Stimulated activated CD4-positive, alpha-beta T cell treated with anti-CD3 and anti-CD28 coated beads, Interleukin-15, amount 100 ng/mL, for 24 hours (primary cell): ENCODE data around the gene SLC52A1.
A peak's percentile ranks its signal among the peaks of the same experiment; 100 is the strongest.
"Not testable (repeated sequence)": the region's sequence is repeated elsewhere in the genome, so short reads cannot be mapped to it uniquely, and the experiment has no call there.

Experiments
- DNase-seq: peaks from one replicate; pipeline ENCODE4 v3.0.0-alpha.2; 2020

Gene SLC52A1

DNA sequence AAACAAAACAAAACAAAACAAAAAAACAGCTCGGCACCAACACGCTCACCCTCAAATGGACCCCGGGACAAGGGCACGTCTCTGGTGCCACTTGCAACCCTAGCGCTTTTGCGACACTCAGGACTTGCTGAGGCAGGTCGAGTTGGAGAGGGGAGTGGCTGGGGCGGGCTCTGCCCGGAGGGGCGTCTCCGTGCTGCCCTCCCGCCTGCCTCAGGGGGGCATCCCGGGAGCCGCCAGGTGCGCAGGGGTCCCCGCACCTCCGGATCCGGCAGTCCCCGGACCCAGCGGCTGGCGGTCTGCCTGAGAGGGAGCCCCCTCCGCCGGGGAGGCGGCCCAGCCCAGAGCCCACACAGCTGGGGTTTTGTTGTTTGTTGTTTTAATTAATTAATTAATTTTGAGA, at the start of gene SLC52A1:
Gene SLC52A1 (minus strand): TSS at position 112 of the 400 bp plus-strand sequence. CDS start 820 bp downstream, outside the sequence.
- no peak for DNase-seq

DNA sequence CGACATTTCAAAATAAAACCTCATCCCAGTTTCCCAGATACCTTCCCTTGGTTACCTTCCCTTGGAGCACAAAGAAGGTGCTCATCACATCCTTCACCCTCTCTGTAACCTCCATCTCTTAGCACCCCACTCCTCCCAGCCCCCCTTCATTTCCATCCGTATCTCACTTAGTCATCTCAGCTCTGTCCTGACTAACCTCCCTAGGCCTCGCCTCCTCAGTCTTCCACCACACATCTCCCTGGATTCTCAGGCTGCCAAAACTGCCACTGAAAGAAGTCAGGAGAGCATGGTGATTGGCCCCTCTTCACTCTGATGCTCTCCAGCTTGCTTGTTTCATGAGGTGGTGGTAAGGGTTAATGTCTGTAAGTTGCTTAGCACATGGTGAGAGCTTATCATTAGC, 45.4 kb upstream of the SLC52A1 start:
- no peak for DNase-seq

DNA sequence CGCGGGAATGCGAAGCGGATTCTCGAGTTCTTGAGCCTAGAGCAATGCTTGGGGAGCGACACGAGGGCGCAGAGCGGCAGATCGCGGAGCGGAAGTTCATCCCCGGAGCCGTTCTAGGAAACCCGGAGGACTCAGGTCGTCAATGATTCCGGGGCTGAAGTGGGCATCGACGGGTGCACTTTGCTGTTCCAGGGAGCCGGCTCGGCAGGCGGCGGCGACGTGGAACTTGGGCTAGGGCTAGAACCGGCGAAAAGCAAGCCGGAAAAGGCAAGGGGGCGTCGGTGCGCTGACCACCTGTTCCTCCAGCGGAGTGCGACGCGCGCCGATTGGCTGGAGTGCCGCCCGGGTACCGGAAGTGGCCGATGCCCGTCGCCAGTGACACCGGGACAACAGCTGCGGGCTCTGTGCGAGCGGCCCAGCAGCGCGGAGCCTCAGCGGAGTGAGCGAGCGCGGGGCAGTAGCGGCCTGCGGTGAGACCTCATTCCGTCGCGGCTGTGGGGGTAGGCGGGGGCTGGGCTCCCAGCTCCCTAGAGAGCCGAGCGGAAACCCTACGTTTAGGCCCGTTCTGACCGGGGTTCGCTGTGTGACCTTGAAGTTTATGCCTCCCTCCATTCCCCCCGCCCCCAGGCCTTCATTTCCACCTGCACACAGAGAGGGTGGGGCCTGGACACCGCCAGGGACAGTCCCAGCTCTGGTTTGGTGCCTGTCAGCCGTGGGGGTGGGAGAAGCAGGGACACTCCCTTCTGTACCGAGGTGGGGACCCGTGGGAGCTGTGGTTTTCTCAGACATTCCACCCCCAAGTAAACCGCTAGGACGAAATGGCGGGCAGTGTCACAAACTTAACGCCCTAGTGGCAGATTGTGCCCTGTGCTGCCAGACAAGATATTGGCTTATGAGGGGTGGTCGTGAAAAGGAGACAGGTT, 43.1 kb upstream of the SLC52A1 start, which contains the start of gene ZFP3:
Gene ZFP3 (plus strand): TSS at position 362 of the 923 bp plus-strand sequence. CDS start 13,038 bp downstream, outside the sequence.
- DNase-seq, result peak; percentile 88

DNA sequence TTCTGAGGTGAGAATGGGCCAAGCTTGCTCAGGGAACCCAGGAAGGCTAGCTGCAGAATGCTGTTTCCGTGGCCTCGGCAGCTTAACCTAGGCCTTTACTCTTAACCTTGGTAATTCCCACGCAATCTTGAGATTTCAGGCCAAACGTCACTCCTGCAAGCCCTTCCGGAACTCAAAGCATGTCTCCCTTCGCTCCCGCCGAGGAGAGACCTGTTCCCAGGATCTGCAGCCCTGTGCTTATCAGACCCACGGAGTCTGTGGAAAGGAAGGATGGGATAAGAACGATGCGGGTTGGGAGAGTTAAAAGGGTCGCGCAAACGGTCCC, 42.5 kb upstream of the SLC52A1 start:
- DNase-seq, result no peak

DNA sequence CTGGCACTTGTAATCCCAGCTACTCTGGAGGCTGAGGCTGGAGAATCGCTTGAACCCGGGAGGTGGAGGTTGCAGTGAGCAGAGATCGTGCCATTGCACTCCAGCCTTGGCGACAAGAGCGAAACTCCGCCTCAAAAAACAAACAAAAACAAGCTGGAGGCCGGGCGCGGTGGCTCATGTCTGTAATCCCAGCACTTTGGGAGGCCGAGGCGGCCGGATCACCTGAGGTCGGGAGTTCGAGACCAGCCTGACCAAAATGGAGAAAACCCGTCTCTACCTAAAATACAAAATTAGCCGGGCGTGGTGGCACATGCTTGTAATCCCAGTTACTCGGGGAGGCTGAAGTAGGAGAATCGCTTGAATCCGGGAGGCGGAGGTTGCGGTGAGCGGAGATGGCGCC, 42.0 kb upstream of the SLC52A1 start:
- not testable (repeated sequence) for DNase-seq

DNA sequence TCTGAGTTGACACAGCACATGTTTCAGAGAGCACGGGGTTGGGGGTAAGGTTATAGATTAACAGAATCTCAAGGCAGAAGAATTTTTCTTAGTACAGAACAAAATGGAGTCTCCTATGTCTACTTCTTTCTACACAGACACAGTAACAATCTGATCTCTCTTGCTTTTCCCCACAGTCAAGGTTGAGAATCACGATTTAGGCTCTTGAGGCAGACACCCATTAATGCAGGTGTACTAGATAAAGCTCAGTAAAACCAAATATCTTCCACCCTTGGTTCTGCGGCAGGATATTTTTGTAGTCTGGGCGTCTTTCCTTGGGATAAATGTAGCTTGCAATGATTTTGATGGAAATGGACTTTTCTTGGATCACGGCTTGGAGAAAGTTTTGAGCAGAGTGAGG, 40.2 kb upstream of the SLC52A1 start:
- not testable (repeated sequence) for DNase-seq

DNA sequence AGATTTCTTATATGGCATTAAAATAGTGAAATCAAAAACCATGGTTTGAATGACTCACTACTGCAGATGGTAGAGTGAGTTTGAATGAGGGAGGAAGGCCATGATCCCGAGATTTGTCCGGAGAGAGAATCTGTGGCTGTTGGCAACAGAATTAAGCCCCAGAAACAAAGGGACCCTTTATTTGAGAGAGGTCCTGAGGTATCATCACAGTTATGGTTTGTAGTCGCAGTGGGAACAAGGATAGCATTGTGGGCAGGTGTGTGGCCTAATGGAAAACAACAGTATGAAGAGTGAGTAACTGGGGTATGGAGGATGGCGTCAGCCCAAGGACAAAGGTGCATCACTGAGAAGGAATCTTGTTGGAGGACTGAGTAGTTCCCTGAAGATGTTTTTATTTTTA, 34.5 kb upstream of the SLC52A1 start:
- no peak for DNase-seq

DNA sequence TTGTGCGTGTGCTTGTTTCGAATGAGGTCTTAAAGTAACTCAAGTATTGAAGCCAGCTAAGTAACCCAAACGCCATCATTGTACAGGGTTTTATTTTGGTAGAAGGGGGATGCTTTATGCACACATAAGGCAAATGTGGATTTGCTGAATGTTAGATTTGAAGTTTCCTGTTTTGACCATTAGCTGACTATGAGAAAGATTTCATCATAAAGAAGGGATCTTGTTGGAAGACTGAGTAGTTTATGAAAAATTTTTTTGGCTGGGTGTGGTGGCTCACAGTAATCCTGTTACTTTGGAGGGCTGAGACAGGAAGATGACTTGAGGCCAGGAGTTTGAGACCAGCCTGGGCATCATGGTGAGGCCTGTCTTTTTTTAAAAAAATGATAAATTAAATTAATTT, 33.0 kb upstream of the SLC52A1 start:
- DNase-seq, result no peak

DNA sequence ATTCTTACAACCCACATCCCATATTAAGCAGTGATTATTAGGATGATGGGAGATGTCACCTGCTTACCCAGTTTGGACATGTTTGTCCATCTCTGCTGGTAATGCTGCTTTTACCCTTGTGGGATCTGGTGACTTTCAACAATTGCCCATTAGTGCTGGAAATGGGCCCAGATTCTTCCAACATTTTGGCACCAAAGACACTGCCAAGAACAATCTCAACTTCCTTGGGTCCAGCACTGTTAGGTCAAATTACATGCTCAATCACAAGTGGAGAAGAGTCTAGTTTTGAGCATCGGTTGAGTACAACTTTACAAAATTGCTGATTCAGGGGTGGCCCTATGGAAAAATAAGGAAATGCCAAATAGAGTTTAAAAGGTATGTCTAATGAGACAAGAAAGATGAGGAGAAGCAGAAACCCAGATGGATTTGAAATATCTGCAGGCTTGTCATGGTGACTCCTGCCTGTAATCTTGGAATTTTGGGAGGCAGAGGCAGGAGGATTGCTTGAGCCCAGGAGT, 30.1 kb upstream of the SLC52A1 start:
- no peak for DNase-seq

DNA sequence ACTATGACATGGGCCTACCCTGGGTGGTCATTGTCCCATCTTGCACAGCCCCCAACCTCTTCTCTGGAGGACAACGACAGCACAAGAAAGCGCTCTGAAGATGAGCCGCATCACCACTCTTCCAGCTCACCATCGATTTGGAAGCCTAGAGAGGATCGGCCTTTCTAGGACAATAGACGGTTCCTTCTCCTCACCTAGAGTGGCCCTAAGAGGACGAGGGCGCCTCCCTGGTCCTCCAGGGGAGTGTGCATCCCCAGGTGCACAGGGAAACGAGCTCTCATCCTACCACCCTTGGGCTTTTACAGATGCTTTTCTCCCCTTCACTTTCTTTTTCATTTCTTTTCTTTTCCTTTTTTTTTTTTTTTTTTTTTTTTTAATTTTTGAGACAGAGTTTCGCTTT, 20.3 kb upstream of the SLC52A1 start:
- DNase-seq, result no peak

DNA sequence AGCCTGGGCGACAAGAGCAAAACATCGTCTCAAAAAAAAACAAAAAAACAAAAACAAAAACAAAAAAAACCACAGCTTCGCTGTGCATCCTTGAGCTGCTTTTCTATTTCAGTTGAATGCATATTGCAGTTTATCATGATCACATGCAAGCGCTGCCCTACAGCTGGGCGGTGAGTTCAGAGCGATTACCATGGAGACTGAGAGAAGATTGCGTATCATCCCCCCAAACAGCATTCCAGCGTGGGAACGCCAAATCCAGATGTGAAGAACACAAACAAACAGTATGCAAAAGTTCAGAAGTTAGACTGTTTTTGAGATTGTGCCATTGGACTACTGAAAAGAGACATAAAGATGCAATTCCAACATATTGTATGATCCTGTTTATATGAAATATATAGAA, 15.1 kb upstream of the SLC52A1 start:
- DNase-seq, result no peak

DNA sequence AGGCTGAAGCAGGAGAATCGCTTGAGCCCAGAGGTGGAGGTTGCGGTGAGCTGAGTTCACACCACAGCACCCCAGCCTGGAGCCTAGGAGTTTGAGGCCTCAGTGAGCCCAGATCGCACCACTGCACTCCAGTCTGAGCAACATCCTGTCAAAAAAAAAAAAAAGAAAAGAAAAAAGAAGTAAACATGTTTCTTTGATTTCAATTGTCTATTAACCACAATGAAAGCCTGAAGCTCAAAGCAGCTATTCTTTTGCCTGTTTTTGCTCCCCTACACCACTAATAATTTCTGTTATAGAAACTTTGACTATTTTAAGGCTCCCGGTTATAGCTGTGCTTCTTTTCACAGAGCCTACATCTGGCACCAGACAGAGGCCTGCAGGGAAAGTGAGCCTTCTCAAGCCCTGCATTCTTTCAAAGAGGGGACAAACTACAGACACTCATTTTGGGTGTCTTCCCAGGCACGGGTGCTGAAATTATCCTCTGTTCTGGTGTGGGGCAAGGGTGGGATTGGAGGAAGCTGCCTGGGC, 14.2 kb upstream of the SLC52A1 start:
- peak; percentile 43 for DNase-seq

DNA sequence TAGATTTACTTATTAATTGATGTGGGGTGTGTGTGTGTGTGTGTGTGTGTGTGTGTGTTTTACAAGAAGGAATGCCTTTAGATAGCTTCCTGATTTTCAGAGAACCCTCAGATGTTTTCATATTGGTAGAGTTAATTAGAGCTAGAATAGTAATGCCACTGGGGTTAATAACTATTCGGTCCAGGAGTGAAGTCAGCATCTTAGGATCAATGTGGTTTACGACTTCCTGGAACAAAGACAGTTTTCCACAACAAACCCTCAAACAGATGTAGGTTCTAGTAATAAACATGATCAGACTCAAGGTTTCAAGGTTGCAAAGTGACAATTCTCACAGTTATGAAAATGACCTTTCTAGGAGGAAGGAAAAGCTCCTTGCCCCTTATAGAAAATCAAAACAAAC, 12.2 kb upstream of the SLC52A1 start:
- DNase-seq, result no peak

DNA sequence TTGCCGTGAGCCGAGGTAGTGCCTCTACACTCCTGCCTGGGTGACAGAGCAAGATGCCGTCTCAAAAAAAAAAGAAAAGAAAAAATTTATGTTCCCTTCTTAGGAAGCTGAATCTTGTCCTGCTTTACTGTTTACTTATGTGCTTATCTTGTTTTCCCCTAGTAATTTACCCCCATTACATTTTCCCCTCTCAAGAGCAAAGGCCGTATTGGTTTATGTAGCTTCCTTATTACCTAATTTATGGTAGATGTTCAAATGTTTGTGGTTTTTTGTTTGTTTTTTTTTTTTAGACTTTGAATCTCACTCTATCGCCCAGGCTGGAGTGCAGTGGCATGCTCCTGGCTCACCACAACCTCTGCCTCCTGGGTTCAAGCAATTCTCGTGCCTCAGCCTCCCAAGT, 10.3 kb upstream of the SLC52A1 start:
- DNase-seq, result no peak

DNA sequence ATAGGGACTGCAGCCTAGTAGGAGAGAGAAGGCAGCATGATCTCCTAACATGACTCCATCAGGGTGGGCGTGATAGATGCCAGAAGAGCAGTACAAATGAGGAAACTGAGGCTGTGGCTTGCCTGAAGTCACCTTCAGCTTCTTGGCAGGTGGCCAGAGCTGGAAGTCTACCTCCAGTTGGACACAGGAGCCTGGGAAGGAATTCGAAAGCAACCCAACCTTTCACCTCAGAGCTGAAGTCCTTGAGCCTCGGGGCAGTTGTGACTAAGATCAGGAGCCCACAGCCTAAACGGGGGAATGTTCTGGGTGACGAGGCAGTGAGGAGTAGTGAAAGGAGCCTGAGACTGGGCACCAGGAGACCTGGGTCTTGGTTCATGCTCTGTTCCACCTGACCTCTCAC, 9.4 kb upstream of the SLC52A1 start:
- DNase-seq, result no peak

DNA sequence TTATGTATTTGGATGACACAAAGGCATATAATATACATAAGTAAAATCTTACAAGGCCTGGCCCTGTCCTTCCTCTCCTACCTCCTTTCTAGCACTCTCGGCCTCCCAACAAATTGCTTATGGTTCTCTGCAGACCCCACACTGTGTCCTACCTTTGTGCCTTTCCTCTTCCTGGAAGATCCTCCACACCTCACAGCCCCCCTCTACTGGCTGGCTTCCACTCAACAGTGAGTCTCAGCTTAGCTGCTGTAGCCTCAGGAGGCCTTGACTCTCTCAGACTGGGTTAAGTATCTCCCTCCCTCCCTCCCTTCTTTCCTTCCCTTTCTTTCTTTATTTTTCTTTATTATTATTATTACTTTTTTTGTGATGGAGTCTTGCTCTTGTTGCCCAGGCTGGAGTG, 8.3 kb upstream of the SLC52A1 start:
- DNase-seq, result no peak

DNA sequence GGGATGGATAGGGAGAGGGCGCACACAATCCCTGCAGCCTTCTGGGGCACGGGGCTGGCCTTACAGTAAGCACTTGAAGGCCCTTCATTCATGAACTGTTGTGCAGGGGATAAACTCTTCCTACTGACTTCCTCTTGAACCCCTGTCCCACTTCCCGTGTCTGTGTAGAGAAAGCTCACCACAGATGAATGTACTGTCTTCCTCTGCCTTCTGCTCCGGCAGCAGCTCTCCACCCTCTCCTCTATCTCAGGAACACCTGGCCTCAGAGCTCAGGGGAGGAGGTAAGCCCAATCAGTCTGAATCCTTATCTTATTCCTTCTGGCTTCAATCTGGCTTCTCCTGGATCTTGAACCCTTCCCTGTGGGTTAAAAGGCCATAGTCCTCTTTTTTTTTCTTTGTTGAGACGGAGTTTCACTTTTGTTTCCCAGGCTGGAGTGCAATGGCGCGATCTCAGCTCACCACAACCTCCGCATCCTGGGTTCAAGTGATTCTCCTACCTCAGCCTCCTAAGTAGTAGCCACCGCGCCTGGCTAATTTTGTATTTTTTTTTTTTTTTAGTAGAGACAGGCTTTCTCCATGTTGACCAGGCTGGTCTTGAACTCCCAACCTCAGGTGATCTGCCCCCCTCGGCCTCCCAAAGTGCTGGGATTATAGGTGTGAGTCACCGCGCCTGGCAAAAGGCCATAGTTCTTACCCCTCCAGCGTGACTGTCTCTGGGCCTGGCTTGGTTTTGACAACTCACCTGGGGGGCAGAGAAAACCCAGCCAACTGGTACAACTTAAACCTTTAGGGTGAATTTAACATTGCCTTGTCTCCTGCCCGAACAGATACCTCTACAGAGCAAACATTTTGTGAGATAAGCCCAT, 7.2 kb upstream of the SLC52A1 start:
- peak; percentile 41 for DNase-seq

DNA sequence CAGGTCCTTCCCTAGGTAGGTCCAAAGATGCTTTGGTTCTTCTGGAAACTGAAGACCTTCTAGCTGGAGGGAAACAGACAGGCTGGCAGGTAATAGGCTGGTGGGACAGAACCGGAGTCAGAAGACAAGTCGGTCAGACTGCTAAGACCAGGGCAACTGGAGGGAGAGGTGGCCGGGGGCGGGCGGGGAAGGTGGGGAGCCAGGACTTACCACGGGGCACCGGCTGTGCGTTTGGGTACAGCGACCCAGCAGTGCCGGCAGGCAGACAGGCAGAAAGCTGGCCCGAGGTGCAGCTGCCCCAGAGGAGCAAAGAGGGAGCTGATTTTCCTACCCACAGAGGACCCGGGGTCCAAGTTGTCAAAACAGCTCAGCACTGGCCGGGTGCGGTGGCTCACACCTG, 575 bp downstream of the SLC52A1 start:
- DNase-seq, result no peak

DNA sequence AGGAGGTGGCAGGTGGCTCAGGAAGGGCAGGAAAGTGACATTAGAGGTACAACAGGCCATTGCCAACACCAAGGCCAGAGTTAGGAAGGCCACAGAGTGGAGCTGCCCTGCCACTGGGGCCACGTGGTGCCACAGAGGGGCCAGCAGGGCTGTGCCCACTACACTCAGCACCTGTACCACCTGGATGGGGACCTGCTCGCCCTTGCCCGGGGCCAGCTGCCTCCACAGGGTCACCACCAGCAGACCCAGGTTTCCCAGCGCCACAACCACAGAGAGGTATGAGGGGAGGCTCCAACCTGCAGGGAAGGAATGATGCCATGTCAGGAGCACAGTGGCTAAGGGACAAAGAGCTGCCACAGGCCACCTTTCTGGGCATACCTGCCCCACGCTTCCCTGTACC, 1.2 kb downstream of the SLC52A1 start:
- DNase-seq, result no peak

DNA sequence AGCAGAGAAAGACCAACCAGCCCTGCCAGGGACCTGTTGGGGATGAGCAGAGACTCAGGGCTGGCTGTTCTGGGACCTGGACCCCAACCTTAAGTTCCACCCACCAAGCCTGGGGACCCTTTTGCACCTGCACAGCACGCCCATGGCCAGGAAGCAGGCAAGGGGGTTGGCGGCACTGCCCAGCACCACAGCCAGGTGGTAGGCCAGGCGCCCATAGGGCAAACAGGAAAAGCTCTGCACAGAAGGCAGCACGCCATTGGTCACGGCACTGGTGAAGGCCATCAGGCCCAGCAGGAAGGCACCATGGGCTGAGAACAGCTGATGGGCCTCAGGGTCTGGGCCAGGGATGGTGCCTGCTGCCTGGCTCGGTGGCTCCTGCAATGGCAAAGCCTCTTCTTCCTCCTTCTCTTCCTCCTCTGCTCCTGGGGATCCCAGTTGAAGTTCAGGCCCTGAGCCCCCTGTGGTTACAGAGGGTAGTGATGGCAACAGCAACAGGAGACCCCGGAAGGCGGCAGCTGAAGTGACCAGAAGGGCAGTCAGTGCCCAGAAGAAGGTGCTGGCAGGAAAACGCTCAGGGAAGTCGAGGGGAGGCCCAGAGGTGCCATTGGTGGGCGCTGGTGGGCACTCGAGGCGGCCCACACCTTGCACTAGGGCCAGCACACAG, 1.7 kb downstream of the SLC52A1 start:
- DNase-seq, result no peak

DNA sequence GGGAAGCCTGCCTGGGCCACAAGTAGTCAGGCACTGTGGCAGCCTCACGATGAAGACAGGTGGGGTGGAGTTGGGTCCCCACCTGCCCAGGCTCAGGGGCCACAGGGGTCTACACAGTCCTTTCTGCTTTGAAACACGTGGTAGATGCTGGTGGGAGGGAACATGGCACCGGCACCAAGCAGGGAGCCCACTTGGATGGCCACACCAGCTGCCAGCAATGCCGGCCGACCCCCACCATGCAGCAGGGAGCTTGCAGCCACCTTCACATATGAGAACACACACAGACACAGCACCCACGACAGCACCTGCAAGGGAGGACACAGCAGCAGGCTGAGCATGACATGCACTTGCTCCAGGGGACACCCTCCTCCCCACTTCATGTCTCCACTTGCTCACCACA, 2.4 kb downstream of the SLC52A1 start:
- no peak for DNase-seq

DNA sequence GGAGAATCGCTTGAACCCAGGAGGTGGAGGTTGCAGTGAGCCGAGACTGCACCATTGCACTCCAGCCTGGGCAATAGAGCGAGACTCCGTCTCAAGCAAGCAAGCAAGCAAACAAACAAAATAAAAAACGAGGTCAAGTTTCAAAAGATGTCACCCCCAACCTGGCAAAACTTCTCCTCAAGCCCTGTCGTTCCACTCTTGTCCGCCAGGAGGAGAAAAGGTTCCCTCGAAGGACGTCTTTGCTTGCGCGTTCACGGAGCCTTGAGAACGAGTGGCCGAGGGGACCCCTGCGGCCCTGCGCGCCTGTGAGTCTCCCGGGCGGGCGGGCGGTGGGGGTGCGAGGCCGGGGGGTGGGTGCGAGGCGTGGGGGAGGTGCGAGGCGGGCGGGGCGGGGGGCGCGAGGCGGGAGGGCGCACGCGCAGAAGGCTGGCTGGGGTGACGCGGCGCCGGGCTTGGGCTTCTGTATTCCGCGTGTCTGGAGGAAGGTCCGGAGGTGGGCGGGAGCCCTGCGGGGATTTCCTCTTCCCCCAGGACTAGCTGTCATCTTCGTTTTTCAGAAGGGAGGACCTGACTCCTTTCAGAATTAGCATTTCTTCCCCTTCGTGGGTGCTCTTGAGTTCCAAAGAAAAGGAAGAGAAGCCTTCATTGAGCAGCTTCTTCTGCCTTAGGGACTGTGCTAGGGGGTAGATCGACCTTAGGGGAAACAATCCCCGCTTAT, 3.7 kb downstream of the SLC52A1 start:
- peak; percentile 93 for DNase-seq
